ENCODE results near the gene SRSF9. TPM values are rescaled to one million over a fixed set of nuclear protein-coding genes. Genes with fewer than 3 reads are reported as not detected.
A peak's percentile ranks its signal among the peaks of the same experiment; 100 is the strongest.

Gene SRSF9
- total RNA-seq, 1 experiment from 2014 or later: 302 TPM

GRCh38 chr12:120467439-120467838 is 2.1 kb downstream of the SRSF9 start:
- Mint-ChIP-seq H3K27me3 (ENCODE audit: low read depth) (no peaks in the 10 kb centered on the region), H3K36me3 (ENCODE audit: insufficient read depth in 1 of 3, low read depth in 3 of 3) (peaks cover 37 to 54% (median 48%) of the 10 kb centered on the region in 3 experiments)

More at GRCh38 chr12:120467439-120467838, 2.1 kb downstream of the SRSF9 start:
- Mint-ChIP-seq H3K4me3 (peak overlapping the region; percentile 92 to 94; a peak in 4 of 5 replicates), H3K9me3 (no peaks in the 10 kb centered on the region), H3K27ac (peak overlapping the region in 1 of 3 experiments; percentile 5; a peak in 1 of 7 replicates), H3K4me1 (peaks cover 17 to 24% of the 10 kb centered on the region in 2 experiments)
- Histone ChIP-seq H3K27ac (ENCODE audit: insufficient read length, low read depth, low read length) (no peak overlapping the region), H3K9me3 (ENCODE audit: control insufficient read depth, low read depth, low read length) (no peaks in the 10 kb centered on the region), H3K14ac (ENCODE audit: insufficient read depth, low read length) (no peak overlapping the region), H2BK120ac (ENCODE audit: low read depth, low read length, poor library complexity, severe bottlenecking) (no peak overlapping the region), H4K20me1 (ENCODE audit: control insufficient read depth, insufficient read depth, insufficient read length) (no peaks in the 10 kb centered on the region), H2BK5ac (ENCODE audit: insufficient read length, low read length) (no peak overlapping the region), H3K79me2 (ENCODE audit: insufficient read depth, low read length) (peaks cover 11% of the 10 kb centered on the region; the same call in 1 of the 2 replicates), H3K9ac (ENCODE audit: extremely low read depth, insufficient read length, low read length) (no peak overlapping the region), H3K4me2 (ENCODE audit: insufficient read depth, insufficient read length, low read length) (peak overlapping the region; percentile 74), H3K18ac (ENCODE audit: insufficient read length, low read depth, low read length) (no peak overlapping the region), H4K8ac (replicated peaks; ENCODE audit: insufficient read length, low read depth, low read length) (no peak overlapping the region), H3K4ac (ENCODE audit: low read depth, low read length) (no peak overlapping the region), H3K27me3 (ENCODE audit: insufficient read depth, low read length) (no peaks in the 10 kb centered on the region), H4K5ac (ENCODE audit: insufficient read length, low read depth, low read length) (no peak overlapping the region), H3K23me2 (ENCODE audit: insufficient read length, low read depth, low read length, poor library complexity, severe bottlenecking) (peaks cover 7% of the 10 kb centered on the region), H3K79me1 (ENCODE audit: insufficient read depth, low read depth, low read length, poor library complexity, severe bottlenecking) (peaks cover 3% of the 10 kb centered on the region), H2BK15ac (ENCODE audit: low read depth, low read length) (no peak overlapping the region), H2BK20ac (ENCODE audit: low read depth, low read length, poor library complexity, severe bottlenecking) (no peak overlapping the region), H3T11ph (ENCODE audit: low read length) (no peak overlapping the region), H2BK12ac (ENCODE audit: insufficient read length, low read depth, low read length) (no peak overlapping the region), H3K4me1 (ENCODE audit: insufficient read depth, low read length) (no peaks in the 10 kb centered on the region), H2AFZ (ENCODE audit: low read length) (no peak overlapping the region), H4K91ac (ENCODE audit: insufficient read length, low read depth, low read length) (no peak overlapping the region), H3K56ac (ENCODE audit: insufficient read length, low read depth, low read length) (no peak overlapping the region), H3K23ac (ENCODE audit: insufficient read length, low read depth, low read length) (no peak overlapping the region), H2AK5ac (ENCODE audit: insufficient read length, low read length) (no peak overlapping the region)
- no peak for DNase-seq
- WGBS (ENCODE audit: extremely low coverage, insufficient read length, low lambda C conversion rate): no CpG with 5 or more reads among the region's 6 CpGs
- no peak for TF ChIP-seq CTCF (conservative IDR thresholded peaks at IDR 0.05)

All from H9 (cell line).